Endothelial cell of umbilical vein (primary cell): Measurements from ENCODE around the gene PLEKHG5. TPM values are rescaled to one million over a fixed set of nuclear protein-coding genes. Genes with fewer than 3 reads are reported as not detected.
A peak's percentile ranks its signal among the peaks of the same experiment; 100 is the strongest.
"Not testable (repeated sequence)": the region's sequence is repeated elsewhere in the genome, so short reads cannot be mapped to it uniquely, and the experiment has no call there.

ENCODE experiments used
- BruUV-seq: library from RNA; stranded (reverse); fragments of 400-500 nt; replicated peaks from 2 replicates; lab custom pipeline; 2021; lab: Mats Ljungman, UMichigan
- CTCF ChIA-PET: fragments of 300-600, 350-600 bp; sonication (Branson Sonifier 250); formaldehyde crosslinking; loops from one replicate; lab custom pipeline; 2021; ENCODE audit warnings: antibody characterized with exemption, inconsistent platforms; lab: Charles Lee
- POLR2A ChIA-PET: fragments of 300-600, 350-600 bp; sonication (Branson Sonifier 250); formaldehyde crosslinking; loops from one replicate; lab custom pipeline; 2021; ENCODE audit warnings: antibody characterized with exemption, inconsistent platforms; lab: Charles Lee
- DNase-seq: peaks from one replicate; pipeline ENCODE4 v3.0.0-alpha.2; 2011; ENCODE audit warnings: low read depth, low spot score
- FAIRE-seq: peaks from 2 replicates; lab custom pipeline; 2011; peaks lifted over from hg19 to GRCh38; lab: Jason Lieb, UNC
- H2AFZ ChIP-seq: 2 replicates; pipeline ENCODE4 v1.6.0; 2012; ENCODE audit warnings: low read depth, low read length, control low read depth, inconsistent platforms
- H3K27ac ChIP-seq: 2 replicates; pipeline ENCODE4 v1.5.1; 2011; ENCODE audit warnings: low read depth, mild to moderate bottlenecking, control low read depth, low read length, moderate library complexity; ENCODE audit not compliant: insufficient read depth
- H3K27me3 ChIP-seq, 2 experiments: 2 replicates each; pipeline versions ENCODE4 v1.6.0 to v1.6.1; 2011; ENCODE audit warnings: low read length in 2 of 2, mixed read lengths in 1 of 2; ENCODE audit not compliant: control insufficient read depth in 2 of 2, insufficient read depth in 2 of 2
- H3K36me3 ChIP-seq, 2 experiments: 2 replicates in 1 of 2; 3 replicates in 1 of 2; pipeline ENCODE4 v1.5.1; 2011; ENCODE audit warnings: low read length in 2 of 2, mild to moderate bottlenecking in 1 of 2, moderate library complexity in 1 of 2; ENCODE audit not compliant: control insufficient read depth in 2 of 2, insufficient read depth in 2 of 2; ENCODE audit errors: extremely low read depth in 1 of 2
- H3K4me1 ChIP-seq: 3 replicates; pipeline ENCODE4 v1.5.1; 2011; ENCODE audit warnings: mild to moderate bottlenecking, low read length; ENCODE audit not compliant: control insufficient read depth, insufficient read depth; ENCODE audit errors: extremely low read depth
- H3K4me2 ChIP-seq: 2 replicates; pipeline ENCODE4 v1.6.1; 2011; ENCODE audit warnings: low read length, control low read depth, mixed read lengths; ENCODE audit not compliant: insufficient read depth
- H3K4me3 ChIP-seq, 3 experiments: fragments of 200-600 bp in 1 of 3; sonication (generic), shearing (Covaris generic) in 1 of 3; replicated peaks in 1 of 3; 2 replicates each; pipeline ENCODE4 v1.5.1; 2011 to 2016; ENCODE audit warnings: control low read depth in 3 of 3, low read length in 3 of 3, mild to moderate bottlenecking in 2 of 3, inconsistent platforms in 1 of 3, low read depth in 1 of 3, moderate library complexity in 1 of 3; ENCODE audit not compliant: insufficient read depth in 1 of 3
- H3K79me2 ChIP-seq: 2 replicates; pipeline ENCODE4 v1.6.0; 2012; ENCODE audit warnings: low read length, inconsistent platforms; ENCODE audit not compliant: control insufficient read depth, insufficient read depth
- H3K9ac ChIP-seq: replicated peaks from 2 replicates; pipeline ENCODE3; 2011; ENCODE audit warnings: low read length, control low read depth; ENCODE audit not compliant: insufficient read depth; ENCODE audit errors: extremely low read depth
- H3K9me1 ChIP-seq: replicated peaks from 3 replicates; pipeline ENCODE4 v1.6.0; 2011; ENCODE audit warnings: mild to moderate bottlenecking, low read length; ENCODE audit not compliant: control insufficient read depth, insufficient read depth; ENCODE audit errors: extremely low read depth
- H3K9me3 ChIP-seq: replicated peaks from 2 replicates; pipeline ENCODE4 v1.5.1; 2012; ENCODE audit warnings: low read length, inconsistent platforms; ENCODE audit not compliant: control insufficient read depth, insufficient read depth
- H4K20me1 ChIP-seq: replicated peaks from 2 replicates; pipeline ENCODE3; 2011; ENCODE audit warnings: mild to moderate bottlenecking, low read length; ENCODE audit not compliant: control insufficient read depth, insufficient read depth; ENCODE audit errors: extremely low read depth
- EZH2 ChIP-seq: IDR thresholded peaks from 2 replicates; pipeline ENCODE4 v1.6.1; 2012; ENCODE audit warnings: borderline replicate concordance, low read depth, mild to moderate bottlenecking, moderate library complexity, low read length, inconsistent platforms; ENCODE audit not compliant: severe bottlenecking
- dilution Hi-C: fragments of 300-500 bp; cut with MboI; formaldehyde crosslinking; loops from one replicate; pipeline ENCODE4 v1.15.0; 2019; ENCODE audit warnings: low sequenced_read_pairs; ENCODE audit not compliant: extremely low pct_ligation_motif_present
- intact Hi-C: fragments of 100-400 bp; cut with micrococcal nuclease; formaldehyde crosslinking; loops from one replicate; pipeline ENCODE4 v1.10.0; 2022
- polyA plus RNA-seq, 4 experiments: library from polyadenylated mRNA; depleted of rRNA in 3 of 4; stranded (reverse) in 3 of 4; unstranded in 1 of 4; fragments of >200 nt; gene quantifications; 2 replicates each; pipeline versions ENCODE4 v1.2.1 to v1.2.3, GENCODE V29; 2011 to 2012; ENCODE audit warnings: missing spikeins in 1 of 4
- total RNA-seq: library from RNA; stranded (reverse); gene quantifications from 2 replicates; pipeline ENCODE4 v1.2.3, GENCODE V29; 2021
- TF ChIP-seq, protein P1 (sequence below), 2 donors: IDR thresholded peaks; 1 replicate in 1 of 2; 2 replicates in 1 of 2; pipeline ENCODE4 v1.5.1; 2011; ENCODE audit warnings: low read length in 2 of 2, mild to moderate bottlenecking in 2 of 2, moderate library complexity in 2 of 2, control low read depth in 1 of 2, inconsistent platforms in 1 of 2, low read depth in 1 of 2; ENCODE audit not compliant: insufficient read depth in 1 of 2; ENCODE audit errors: extremely low read depth in 1 of 2

The PLEKHG5 gene
- total and polyA plus RNA-seq, 2 donors (not counting 3 experiments of a cell fraction or from before 2014, with no cell fraction given): 30.6 to 56.9 TPM

DNA sequence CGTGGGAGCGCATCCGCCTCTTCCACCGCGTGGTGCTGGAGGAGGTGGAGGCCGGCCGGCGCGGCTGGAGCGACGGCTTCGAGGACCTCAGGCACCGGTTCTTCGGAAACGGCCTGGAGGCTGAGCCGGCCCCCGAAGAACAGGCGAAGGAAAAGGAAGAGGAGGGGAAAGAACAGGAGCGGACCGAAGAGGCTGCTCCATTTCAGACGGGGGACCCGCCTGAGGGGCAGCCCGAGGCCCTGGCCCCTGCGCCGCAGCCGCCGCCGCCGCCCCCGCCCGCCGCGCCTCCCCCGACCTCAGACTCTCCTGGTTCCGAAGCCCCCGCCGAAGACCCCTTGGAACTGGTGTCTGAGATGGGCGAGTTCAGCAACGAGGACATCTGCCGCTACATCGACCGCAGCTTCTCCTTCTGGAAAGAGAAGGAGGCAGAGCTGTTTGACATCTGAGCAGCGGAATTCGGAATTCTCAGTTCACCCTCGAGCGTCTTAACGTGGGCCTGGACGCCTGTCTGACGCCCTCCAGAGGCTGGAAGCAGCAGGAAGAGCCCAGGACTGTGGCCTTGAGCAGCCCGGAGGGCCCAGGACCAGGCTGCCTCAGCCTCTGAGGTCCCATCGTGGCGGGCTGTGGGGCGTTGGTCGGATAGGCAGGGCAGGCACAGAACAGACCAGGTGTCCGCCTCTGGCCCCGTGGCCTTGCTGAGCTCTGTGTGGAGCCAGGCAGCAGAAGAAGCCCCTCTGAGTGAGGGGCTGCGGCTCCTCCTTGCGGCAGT lies 35.5 kb downstream of the PLEKHG5 start:
- intact Hi-C loops, FAIRE-seq, H3K27ac ChIP-seq, H3K9ac ChIP-seq, H3K9me3 ChIP-seq, H3K36me3 ChIP-seq, H3K4me2 ChIP-seq, H3K4me1 ChIP-seq, H3K79me2 ChIP-seq, DNase-seq, H3K9me1 ChIP-seq, H3K4me3 ChIP-seq, BruUV-seq, dilution Hi-C loops, H4K20me1 ChIP-seq, H2AFZ ChIP-seq: not testable (repeated sequence)
- H3K27me3 ChIP-seq: peaks cover 29 to 35% of the 10 kb centered on the region in 2 experiments
- peak; percentile 56 for TF ChIP-seq EZH2
- TF ChIP-seq, protein P1, sequence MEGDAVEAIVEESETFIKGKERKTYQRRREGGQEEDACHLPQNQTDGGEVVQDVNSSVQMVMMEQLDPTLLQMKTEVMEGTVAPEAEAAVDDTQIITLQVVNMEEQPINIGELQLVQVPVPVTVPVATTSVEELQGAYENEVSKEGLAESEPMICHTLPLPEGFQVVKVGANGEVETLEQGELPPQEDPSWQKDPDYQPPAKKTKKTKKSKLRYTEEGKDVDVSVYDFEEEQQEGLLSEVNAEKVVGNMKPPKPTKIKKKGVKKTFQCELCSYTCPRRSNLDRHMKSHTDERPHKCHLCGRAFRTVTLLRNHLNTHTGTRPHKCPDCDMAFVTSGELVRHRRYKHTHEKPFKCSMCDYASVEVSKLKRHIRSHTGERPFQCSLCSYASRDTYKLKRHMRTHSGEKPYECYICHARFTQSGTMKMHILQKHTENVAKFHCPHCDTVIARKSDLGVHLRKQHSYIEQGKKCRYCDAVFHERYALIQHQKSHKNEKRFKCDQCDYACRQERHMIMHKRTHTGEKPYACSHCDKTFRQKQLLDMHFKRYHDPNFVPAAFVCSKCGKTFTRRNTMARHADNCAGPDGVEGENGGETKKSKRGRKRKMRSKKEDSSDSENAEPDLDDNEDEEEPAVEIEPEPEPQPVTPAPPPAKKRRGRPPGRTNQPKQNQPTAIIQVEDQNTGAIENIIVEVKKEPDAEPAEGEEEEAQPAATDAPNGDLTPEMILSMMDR (IDR thresholded peaks at IDR 0.05; ENCODE audit: extremely low read depth in 1 of 2, insufficient read depth in 1 of 2, low read depth in 1 of 2, low read length in 2 of 2): peak in 1 of 2 donors; percentile 3
- ChIA-PET POLR2A (interaction anchor here (0.7 kb wide), 1 partner anchor 12 kb away, joined by 3 read pairs; no protein-coding TSS in a partner anchor), CTCF (interaction anchor here (1.1 to 1.5 kb wide), 2 partner anchors 18 to 33 kb away, joined by 4 read pairs; no protein-coding TSS in a partner anchor)
